Epithelial cell of esophagus (primary cell): ENCODE data around the gene ACP2.

ENCODE experiments used
- DNase-seq: peaks from one replicate; pipeline ENCODE4 v3.0.0; 2010; ENCODE audit warnings: low read depth
- H3K4me3 ChIP-seq: 2 replicates; pipeline ENCODE4 v1.5.1; 2011; ENCODE audit warnings: mild to moderate bottlenecking, low read length, control low read depth
- TF ChIP-seq, protein P1 (sequence below): IDR thresholded peaks from 2 replicates; pipeline ENCODE4 v1.5.1; 2011; ENCODE audit warnings: low read depth, mild to moderate bottlenecking, low read length, control low read depth, inconsistent platforms; ENCODE audit not compliant: insufficient read depth; ENCODE audit errors: missing control alignments

Gene ACP2

DNA sequence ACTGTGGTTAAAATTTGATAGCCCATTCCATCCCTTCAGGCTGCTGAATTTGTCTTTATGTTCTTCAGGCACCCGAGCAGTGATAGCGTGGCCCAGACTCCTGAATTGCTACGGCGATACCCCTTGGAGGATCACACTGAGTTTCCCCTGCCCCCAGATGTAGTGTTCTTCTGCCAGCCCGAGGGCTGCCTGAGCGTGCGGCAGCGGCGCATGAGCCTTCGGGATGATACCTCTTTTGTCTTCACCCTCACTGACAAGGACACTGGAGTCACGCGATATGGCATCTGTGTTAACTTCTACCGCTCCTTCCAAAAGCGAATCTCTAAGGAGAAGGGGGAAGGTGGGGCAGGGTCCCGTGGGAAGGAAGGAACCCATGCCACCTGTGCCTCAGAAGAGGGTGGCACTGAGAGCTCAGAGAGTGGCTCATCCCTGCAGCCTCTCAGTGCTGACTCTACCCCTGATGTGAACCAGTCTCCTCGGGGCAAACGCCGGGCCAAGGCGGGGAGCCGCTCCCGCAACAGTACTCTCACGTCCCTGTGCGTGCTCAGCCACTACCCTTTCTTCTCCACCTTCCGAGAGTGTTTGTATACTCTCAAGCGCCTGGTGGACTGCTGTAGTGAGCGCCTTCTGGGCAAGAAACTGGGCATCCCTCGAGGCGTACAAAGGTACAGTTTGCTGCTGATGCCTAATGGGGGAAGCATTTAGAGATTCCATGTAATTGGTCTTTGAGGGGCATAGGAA lies 26.1 kb upstream of the ACP2 start:
- no peak overlapping the region for H3K4me3 ChIP-seq
- DNase-seq = no peak
- TF ChIP-seq, protein P1, sequence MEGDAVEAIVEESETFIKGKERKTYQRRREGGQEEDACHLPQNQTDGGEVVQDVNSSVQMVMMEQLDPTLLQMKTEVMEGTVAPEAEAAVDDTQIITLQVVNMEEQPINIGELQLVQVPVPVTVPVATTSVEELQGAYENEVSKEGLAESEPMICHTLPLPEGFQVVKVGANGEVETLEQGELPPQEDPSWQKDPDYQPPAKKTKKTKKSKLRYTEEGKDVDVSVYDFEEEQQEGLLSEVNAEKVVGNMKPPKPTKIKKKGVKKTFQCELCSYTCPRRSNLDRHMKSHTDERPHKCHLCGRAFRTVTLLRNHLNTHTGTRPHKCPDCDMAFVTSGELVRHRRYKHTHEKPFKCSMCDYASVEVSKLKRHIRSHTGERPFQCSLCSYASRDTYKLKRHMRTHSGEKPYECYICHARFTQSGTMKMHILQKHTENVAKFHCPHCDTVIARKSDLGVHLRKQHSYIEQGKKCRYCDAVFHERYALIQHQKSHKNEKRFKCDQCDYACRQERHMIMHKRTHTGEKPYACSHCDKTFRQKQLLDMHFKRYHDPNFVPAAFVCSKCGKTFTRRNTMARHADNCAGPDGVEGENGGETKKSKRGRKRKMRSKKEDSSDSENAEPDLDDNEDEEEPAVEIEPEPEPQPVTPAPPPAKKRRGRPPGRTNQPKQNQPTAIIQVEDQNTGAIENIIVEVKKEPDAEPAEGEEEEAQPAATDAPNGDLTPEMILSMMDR = no peak

DNA sequence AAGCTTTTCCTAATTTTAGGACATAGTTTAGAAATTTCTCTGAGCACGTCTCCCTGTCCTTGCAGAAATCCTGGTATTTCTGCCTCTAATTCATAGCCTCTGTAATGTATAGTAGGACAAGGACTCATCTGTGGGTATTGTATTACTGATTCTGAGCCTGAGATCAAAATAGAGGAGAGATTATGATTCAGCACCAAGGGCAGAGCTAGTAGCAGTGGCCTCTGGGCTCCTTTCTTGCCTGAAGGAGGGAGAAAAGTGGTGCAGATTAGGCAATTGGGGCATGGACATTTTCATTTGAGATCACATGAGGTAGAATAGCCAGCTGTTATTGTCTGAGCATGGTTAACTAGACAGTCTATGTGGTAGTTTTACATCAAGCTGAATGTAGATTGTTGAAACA lies 24.1 kb upstream of the ACP2 start:
- DNase-seq = no peak
- TF ChIP-seq, protein P1 = no peak
- no peak overlapping the region for H3K4me3 ChIP-seq

DNA sequence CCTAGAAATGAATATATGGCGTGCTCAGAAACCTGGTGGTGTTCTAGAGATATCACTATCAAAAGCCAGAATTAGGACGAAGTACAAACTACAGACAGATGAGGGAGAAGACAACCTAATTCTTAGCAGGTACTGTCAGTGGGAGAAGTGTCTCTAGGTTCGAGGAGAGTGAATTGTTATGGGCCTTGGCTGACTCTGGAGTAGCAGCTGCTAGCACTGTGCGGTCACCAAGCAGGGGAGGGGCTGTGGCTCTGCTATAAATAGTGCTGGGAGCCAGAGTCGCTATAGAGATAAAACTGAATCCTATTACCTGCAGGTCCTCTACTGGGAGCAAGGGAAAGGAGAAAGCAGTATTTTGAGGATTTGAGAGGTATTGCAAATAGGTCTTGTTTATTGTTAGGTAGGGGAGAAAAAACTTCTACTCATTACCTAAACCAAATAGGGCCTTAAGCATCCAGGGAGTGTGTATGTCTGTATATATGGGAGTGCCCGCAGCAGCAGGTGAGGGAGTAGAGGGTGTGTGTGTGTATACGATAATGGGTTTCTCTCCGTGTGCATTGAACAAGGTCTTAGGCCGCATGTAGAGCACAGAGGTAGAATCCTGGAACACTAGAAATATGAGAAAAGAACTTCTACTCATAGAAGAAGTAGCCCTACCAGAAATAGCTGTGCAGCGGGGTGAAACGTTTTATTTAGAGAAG lies 23.5 kb upstream of the ACP2 start:
- H3K4me3 ChIP-seq = no peak overlapping the region
- DNase-seq = no peak
- TF ChIP-seq, protein P1 = no peak

DNA sequence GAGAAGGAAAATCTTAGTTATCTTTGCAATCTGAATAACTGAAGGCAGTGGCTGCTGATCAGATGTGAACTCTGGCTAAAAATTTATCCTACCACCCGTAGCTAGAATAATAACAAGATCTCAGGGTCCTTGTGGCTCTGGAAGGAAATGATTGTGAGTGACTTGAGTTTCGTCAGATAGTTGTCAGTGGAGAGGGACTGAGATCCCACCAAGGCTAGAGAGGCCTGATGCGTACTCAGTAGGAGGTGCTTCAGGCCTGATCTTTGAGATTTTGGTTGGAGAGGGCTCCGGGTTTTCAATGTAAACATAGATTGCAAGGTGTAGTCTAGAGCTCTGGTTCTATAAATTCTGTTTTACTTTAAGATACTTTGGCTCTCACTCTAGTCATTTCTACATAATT lies 22.7 kb upstream of the ACP2 start:
- TF ChIP-seq, protein P1 = no peak
- DNase-seq = no peak
- no peak overlapping the region for H3K4me3 ChIP-seq

DNA sequence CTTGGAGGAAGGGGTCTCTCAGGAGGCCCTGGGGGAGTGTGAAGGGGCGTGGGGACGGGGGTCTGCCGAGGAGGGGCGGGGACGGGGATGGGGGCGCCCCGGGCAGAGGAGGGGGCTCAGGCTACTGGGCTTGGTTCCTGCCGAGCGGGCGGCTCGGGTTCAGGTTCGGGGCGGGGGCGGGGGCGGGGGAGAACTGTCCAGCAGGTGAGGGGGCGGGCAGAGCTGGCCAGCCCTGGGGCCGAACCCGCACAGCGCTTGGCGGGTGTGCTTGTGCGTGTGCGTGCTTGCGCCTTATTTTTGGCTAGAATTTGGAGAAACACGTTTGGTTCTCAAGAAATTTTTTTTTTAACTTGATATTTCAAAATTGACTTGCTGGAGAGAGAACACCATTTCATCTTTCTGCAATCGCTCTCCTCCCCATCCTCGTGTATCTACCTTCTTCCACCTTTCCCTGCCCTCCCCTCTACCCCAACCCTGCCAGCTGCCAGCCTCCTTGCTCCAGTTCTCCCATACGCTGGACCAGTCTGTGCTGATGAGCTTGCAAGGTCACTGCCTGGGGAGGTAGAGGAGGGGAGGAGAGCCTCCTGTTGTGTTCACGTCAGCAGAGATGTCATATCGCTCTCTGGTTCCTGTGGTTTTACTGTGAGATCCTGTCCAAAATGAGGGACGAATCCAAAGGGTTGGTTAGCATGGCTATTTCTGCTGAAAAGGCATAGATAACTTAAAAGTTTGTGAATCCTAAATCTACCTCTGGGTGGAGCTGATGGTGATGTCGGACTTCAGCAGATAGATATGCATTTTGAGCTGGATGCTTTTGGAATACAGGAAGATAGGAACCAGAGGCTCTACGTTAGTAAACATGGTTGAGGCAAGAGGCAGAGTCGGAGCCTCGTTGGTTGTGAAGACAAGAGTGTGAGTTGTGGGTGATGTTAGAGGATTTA lies 22.0 kb upstream of the ACP2 start:
- TF ChIP-seq, protein P1 = peak; percentile 29
- peak overlapping the region; percentile 67 for H3K4me3 ChIP-seq
- peak; percentile 50 for DNase-seq

DNA sequence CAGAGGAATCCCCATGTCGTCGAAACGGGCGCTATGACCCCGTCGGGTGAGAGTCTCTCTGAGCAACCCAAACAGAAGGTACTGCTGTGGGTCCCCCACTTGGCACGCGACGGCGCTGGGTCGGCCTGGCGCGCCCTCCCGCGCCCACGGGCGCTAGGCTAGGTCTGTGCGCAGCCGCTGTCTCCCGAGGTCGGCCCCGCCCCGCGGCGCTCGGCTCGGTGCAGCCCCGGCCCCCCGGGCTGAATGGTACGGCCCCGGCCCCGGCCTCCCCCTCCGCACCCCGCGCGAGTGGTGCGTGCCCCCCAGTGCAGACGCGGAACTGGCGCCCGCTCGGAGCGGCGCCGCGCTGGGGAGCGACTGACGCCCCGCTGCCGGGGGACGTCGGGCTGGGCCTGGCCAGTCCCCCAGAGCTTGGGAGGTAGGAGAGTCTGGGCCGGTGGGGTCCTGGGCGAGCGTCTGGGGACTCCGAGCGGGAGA lies 21.3 kb upstream of the ACP2 start, which contains the start of gene MADD:
Gene MADD (plus strand): TSS at position 305 of the 477 bp plus-strand sequence.
- peak within 1 kb of the TSS; percentile 67 for H3K4me3 ChIP-seq
- peak; percentile 72 for DNase-seq
- TF ChIP-seq, protein P1 = no peak
